Regular cardiac myocyte (primary cell): ENCODE data around the gene ZC4H2. TPM values are rescaled to one million over a fixed set of nuclear protein-coding genes. Genes with fewer than 3 reads are reported as not detected.

Source experiments
- total RNA-seq: library from RNA; depleted of rRNA; stranded (reverse); fragments of >200 nt; gene quantifications from 2 replicates; pipeline ENCODE4 v1.2.3, GENCODE V29; 2014

The ZC4H2 gene
- total RNA-seq: 3.1 and 3.7 TPM in 2 replicates

GRCh38 chrX:64975989-64976672, at the start of gene ZC4H2:
TSS of gene ZC4H2 (minus strand) at chrX:64976450. CDS start at chrX:64976377, 73 bp downstream.

Other genes starting within 250 kb of the ZC4H2 start
- 0.19 and 0.28 TPM in 2 replicates for gene ZC3H12B, start 58.4 kb upstream of the ZC4H2 start, total RNA-seq